NCI-H2227 (cell line): ENCODE data around the gene HELQ.

ENCODE experiments used
- DNase-seq: peaks from one replicate; lab custom pipeline; 2025; ENCODE audit not compliant: unreplicated experiment; lab: John Stamatoyannopoulos, UW

The HELQ gene

GRCh38 chr4:83378419-83378818 lies 77.2 kb downstream of the HELQ start:
- DNase-seq = no peak

- no peak for DNase-seq
These were observed 82.7 kb downstream of the HELQ start for GRCh38 chr4:83372931-83373330.

GRCh38 chr4:83371936-83372335 lies 83.7 kb downstream of the HELQ start:
- DNase-seq = no peak

GRCh38 chr4:83371235-83371634 lies 84.4 kb downstream of the HELQ start:
- no peak for DNase-seq

- DNase-seq = no peak
These were observed 85.0 kb downstream of the HELQ start for GRCh38 chr4:83370640-83370906.

GRCh38 chr4:83369831-83370639 lies 85.6 kb downstream of the HELQ start:
- no peak for DNase-seq

- DNase-seq = no peak
These were observed 91.3 kb downstream of the HELQ start for GRCh38 chr4:83364312-83364711.

- no peak for DNase-seq
These were observed 92.9 kb downstream of the HELQ start for GRCh38 chr4:83362492-83363329.

- no peak for DNase-seq
These were observed 94.1 kb downstream of the HELQ start for GRCh38 chr4:83361416-83362103.

GRCh38 chr4:83360018-83360417 lies 95.6 kb downstream of the HELQ start:
- DNase-seq = no peak

- no peak for DNase-seq
These were observed 97.2 kb downstream of the HELQ start for GRCh38 chr4:83358410-83358809.
